ENCODE results near the gene DNAJB8. TPM values are rescaled to one million over a fixed set of nuclear protein-coding genes. Genes with fewer than 3 reads are reported as not detected.

DNAJB8 gene
- total RNA-seq, 4 donors from 2014 or later = not detected

DNA sequence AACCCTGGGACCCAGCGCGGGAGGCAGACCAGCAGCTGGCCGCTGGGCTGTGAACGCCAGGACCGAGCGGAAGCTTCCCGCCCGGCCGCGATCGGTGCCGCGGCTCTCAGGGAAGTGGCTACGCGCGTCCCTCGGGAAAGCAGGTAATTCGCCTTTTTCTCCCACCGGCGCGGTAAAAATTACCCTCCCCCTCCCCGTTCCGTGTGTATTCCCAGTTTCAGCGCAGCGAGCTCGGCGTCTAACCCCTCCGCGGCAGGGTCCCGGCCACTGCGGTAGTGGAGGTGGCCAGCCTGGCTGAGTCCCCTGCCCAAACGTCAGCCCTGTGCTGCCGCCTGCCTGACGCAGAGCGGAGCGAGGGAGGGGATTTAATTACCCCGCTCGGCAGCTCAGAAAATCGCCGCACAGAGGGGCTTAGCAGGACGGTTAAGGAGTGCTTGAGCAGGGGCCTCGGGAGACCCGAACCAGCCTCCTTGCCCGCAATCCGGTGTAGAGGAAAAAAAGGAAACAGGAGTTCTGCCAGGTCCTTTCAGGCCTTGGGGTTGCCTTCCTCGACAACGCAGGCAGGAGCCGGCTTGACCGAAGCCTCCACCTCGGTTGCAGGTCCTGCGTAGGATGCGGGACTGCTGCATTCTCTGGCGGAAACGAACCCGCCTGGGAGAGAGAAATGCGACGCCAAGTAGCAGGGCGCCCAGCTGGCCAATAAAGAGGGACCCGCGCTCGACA is 23.4 kb upstream of the DNAJB8 start:
- TF ChIP-seq, protein P1, sequence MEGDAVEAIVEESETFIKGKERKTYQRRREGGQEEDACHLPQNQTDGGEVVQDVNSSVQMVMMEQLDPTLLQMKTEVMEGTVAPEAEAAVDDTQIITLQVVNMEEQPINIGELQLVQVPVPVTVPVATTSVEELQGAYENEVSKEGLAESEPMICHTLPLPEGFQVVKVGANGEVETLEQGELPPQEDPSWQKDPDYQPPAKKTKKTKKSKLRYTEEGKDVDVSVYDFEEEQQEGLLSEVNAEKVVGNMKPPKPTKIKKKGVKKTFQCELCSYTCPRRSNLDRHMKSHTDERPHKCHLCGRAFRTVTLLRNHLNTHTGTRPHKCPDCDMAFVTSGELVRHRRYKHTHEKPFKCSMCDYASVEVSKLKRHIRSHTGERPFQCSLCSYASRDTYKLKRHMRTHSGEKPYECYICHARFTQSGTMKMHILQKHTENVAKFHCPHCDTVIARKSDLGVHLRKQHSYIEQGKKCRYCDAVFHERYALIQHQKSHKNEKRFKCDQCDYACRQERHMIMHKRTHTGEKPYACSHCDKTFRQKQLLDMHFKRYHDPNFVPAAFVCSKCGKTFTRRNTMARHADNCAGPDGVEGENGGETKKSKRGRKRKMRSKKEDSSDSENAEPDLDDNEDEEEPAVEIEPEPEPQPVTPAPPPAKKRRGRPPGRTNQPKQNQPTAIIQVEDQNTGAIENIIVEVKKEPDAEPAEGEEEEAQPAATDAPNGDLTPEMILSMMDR (IDR thresholded peaks at IDR 0.05; ENCODE audit: low read depth) = no peak

DNA sequence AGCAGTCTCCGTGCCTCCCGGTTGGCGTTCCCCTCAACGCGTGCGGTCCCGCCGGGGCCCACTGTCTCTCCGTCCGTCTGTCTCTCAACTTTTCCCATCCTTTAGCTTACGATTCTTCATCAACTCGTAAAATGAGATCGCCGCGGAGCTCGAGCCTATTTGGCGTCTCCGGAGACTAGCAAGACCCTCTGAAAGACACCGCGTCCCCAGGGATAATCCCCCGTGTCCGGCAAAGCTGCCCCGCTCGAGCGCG is 22.9 kb upstream of the DNAJB8 start:
- TF ChIP-seq, protein P1 (IDR thresholded peaks at IDR 0.05; ENCODE audit: low read depth) = no peak

DNA sequence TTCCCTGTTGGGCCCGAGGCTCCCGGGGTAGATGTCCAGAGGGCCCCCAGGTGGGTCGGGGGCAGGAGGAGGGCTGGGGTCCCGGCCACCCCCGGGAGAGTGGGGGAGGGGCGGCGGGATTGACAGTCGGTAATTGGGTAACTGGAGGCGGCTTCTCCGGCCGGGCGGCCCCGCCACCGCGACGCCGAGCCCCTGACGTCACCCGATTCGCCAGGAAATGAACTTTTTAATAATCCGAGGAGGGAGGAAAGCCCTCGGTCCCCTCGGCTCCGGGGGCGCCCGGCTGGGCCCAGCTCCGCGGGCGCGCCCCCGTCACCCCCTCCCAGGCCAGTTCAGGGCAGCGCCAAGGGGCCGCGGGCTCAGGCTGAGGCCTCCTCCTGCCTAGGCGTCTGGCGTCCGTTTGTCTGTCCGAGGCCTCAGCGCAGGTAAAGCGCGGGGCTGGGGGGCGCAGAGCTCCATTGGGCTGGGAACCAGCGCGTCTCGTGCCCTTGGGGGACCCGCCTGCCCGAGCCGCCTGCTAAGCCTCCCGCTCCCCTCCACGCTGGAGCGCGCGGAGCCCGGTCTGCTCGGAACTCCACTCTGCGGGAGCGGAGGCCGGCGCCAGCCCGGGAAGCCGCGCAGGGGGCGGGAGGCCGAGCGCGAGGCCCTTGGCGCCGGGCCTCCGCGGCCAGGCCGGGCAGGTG is 22.4 kb upstream of the DNAJB8 start:
- TF ChIP-seq, protein P1 (IDR thresholded peaks at IDR 0.05; ENCODE audit: low read depth) = no peak

DNA sequence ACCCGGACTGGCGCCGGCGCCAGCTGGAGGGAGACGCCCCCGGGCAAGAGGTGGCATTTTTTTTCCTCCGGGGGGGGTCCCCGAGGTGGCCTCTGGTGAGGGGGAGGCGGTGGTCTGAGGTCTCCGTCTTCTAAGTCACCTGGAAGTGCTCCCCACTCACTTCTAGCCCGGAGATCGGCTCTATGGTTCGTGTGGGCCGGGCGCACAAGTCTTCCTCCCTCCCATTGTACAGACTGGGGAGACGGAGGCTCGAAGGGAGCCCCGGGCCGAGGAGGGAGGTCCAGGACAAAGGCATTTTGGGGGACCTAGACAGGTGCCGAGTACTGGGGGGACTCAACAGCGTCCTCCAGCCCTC is 21.9 kb upstream of the DNAJB8 start:
- TF ChIP-seq, protein P1 (IDR thresholded peaks at IDR 0.05; ENCODE audit: low read depth) = no peak

DNA sequence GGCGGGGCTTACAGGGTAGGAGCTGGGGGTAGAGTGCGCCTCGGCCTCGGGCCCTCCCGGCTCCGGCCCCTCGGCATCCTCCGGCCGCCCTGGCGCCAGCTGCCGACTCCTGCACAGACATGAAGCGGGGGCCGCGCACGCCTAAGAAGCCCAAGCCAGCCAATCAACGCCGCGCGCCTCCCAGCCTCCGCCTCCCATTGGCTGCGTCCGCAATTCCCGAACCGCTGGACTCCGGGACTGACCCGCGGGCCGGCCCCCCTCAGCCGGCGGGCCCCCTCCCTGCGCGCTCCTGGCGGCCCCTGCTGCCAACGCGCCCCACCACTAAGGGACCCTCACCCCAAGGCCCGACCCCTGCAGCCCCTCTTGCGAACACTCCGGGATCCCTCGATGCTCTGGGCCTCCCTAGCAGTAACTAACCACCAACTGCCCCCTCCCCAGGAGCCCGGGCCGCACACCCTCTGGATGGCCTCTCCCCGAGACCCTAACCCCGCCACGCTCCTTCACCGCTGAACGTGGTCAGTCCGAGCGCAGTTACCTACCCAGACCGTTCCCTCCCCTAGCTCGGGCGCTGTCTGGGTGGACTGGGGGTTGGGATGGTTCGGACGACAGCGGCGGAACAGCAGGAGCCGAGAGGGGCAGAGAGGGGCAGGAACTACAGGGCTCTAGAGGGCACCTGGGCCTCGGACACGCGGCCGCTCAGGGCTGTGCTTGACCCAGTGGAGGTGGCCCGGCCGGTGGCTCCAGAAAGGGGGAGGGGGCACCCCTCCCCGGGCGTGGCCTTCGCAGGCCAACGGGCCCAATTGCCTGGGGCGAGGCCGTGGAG is 21.3 kb upstream of the DNAJB8 start:
- TF ChIP-seq, protein P1 (IDR thresholded peaks at IDR 0.05; ENCODE audit: low read depth) = no peak

DNA sequence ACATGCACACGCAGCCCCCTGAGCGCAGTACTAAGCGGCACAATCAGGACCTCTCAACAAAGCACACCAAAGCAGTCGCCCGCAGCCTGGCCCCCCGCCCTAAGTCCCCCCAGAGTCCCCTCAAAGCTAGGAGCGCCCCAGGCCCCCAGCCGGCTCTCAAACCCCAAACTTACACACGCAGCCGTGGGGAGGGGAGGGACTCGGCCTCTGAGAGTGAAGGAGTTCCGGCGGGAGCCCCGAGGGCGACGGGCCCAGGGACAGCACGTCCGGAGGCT is 20.8 kb upstream of the DNAJB8 start:
- TF ChIP-seq, protein P1 (IDR thresholded peaks at IDR 0.05; ENCODE audit: low read depth) = no peak

All from subcutaneous adipose tissue (tissue), 4 donors.